GM18861 (cell line): Measurements from ENCODE around the gene KCNMA1.
A peak's percentile ranks its signal among the peaks of the same experiment; 100 is the strongest.

Experiments
- ATAC-seq: cut with Tn5 transposase; IDR thresholded peaks from one replicate; pipeline ENCODE4 v1.9.1; 2021; ENCODE audit not compliant: unreplicated experiment

KCNMA1 gene

DNA sequence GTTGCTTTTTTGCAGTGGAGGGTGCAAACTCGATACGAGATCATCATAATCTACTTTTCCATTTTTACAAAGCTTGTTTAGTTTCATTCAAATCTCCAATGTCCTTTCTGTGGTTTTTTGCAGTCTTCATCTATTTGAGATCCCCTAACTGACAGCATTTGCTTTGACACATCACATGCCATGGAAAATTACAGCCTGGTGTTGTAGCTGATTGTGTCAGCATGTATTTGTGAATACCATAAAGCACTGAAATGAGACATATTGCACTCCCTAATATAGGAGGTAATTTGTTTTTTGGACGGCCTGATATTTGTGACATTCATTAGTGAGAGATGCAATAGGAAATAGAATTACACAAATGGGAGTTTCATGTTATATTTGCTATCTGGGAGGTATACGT, 620.8 kb downstream of the KCNMA1 start:
- no peak for ATAC-seq

DNA sequence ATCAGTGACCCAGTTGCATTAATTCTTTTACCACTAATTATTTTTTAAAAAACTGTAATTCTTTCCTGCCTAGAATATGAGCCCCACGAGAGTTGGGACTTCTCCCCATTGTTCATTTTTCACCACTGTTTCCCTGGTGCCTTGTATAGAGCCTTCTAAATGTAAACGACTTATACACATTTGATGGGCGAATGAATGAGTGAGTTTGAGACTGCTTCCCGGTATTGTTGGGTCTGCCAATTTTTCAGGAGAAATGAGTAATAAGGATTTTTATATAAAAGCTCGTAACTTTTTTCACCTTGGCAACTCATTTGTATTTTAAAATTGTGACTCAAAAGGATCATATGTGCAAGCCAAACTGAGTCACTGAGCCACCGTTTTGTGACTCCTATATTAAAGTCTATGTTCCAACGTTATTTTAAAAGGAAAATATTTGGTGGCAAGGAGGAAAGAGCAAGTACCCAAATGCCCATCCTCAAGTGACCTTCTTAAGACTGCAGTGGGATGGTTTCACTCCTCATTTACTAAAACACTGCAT, 621.3 kb downstream of the KCNMA1 start:
- ATAC-seq, result no peak

DNA sequence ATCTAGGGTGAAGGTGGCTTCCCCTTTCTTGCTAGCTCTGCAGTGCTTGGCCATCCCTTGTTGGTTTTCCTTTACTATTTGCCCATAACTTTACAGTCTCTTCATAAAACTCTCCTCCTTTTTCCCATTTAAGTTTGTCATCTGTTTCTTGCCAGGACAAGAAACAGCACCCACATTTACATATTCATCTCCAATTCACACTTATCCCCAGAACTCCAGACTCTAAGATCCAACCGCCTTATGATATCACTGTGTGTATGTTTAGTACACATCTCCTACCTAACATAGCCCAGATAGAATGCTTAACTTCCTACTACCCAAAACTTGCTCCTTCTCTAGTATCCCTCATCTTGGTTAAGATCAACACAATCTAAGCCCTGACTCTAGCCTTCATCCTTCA, 622.2 kb downstream of the KCNMA1 start:
- ATAC-seq, result no peak

DNA sequence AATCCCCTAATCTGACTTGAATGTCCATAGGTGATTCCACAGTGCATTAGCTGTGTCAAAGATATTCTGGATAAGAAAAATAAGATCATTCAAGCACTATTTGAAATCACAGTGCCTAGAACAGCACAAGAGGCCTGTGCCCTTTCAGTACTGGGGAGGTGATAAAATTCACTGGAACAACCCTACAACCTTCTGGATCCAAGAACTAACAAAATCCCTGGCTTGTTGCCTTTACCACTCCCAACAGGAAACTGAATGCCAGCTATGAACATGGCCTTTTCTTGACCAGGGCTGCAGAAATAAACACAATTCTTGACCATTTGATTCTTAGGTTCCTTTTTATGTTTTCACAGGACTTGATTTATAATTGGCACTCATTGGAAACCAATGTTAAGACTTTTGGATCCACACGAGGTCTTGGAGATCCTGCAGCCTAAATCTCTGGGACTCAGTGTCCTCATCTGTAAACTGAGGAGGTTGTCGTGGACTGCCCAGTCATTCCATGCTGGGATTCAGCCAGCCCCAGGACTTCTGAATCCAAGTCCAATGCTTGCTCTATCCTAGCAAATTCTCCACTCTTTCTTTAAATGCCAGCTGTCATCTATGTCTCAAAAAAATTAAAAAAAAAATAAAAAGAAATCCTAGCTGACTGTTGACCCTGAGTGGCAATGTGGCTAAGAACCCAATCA, 624.7 kb downstream of the KCNMA1 start:
- no peak for ATAC-seq

DNA sequence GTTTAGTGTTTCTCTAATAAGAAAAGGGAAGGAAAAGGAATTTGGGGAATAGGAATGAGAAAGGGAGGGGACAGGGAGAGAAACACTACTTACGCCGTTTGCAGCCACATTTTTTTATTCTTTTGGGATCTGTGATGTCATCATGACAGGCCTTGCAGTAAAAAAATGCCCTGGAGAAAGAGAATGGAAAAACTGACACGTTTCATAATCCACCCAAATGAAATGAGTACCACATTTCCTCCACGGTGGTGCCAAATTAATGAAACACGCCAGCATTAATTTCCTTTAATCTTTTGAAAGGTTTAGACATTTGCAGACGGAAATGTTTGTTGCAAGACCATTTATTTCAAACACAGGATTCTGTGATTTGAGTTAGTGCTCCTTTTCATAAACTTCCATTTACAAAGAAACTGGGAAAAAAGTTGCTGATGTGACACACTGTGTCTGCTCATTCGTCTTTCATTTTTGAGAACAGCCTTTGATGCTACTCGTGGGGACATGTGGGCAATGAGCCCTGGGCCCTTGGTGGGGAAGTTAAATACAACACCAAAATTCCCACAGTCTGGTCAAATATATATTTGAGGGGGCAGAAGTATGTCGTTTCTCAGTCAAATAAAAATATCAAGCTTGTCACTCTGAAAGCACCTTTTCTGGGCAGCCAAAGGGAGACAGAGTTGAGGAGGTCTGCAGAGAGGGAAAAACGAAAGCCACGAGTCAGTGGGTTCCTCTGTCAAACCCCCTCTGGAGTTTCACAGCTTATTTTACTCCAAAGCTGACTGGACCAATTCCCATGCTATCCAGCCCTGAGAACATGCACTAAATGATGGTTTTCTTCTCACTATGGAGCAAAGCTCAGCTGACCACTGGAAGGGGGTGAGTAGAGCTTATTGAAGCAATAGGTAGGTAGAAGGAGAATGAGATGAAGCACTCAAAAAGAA, 625.5 kb downstream of the KCNMA1 start:
- ATAC-seq, result no peak

DNA sequence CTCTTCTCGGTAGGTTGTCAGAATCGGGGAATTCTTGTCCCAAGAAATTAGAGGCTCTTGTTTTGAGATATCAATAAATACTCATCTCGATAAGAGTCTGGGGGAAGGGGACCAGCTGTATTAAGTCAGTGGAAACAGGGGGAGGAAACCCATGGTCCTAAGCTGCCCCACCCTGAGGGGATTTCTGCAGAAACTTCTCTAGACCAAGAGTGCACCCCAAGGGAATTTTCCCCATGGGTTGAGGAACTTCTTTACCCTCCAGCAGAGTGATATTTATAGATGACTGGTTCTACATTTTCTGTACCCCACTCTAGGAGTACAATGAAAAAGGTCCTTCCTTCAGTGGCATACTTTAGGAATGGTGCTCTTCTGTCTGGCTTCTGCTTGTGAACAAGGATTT, 627.2 kb downstream of the KCNMA1 start:
- no peak for ATAC-seq

DNA sequence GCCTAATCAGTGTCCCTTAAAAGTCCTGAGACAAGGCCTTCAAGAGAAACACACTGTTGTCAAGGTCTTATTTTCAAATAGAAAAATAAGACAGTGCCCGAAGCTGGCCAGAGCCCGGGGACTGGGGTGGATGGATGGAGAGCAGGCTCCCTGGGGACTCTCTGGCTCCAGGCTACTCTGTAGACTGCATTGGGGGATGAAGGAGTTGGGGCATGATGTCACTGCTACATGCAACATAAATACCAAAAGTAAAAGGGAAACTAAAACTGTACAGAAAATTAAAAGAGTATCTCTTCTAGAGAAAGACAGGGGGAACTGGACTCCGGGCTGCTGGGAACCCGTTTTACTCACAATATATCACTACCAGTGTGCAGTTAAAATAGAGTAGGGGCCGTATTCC, 629.8 kb downstream of the KCNMA1 start:
- ATAC-seq, result peak; percentile 79

DNA sequence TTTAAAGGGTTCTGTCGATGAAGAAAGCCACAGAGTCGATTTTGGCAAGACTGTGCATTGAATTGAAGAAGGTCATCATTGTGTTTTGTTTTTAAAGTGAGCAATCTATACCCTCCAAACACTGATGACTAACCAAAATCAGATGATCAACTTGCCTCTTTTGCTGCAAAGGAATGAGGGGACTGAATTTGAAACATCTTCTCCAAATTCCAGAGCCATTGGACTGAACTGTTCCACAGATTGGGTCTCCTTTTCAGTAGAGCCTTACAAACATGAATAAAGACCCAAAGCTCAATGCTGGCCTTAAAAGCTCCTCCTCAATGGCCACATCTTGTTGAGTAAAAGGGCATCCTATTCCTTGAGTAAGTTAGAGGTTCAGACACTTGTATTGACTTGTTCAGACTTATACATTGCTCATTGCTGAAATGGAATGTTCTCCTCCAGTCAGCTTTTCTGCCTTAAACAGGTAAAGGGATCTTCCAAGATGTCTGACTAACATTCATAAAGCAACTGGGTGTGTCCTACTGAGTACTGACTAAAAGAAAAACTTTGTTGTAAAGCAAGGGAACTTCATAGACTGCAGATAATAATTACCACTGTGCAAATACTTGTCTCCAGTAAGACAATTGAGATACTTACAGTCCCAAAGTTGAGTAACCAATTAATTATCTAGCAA, 630.6 kb downstream of the KCNMA1 start:
- ATAC-seq, result no peak

DNA sequence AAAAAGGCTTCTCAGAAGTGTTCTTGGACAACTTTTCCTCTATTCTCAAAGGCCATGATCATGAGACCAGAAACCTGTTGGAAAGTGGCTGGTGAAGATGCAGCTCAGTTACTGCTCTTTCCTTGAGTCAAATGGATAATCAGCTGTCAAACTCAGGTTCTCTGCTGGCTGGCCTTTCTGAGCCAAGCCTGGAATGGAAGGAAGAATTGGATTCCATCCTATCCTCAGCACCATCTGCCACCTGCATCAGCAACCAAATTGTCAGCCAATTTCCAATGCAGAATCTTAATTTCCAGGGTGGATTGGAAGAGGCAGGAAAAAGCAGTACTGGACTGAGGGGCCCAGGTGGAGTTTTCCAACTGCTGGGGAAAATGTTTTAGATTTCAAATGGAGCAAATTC, 631.7 kb downstream of the KCNMA1 start:
- ATAC-seq, result no peak

DNA sequence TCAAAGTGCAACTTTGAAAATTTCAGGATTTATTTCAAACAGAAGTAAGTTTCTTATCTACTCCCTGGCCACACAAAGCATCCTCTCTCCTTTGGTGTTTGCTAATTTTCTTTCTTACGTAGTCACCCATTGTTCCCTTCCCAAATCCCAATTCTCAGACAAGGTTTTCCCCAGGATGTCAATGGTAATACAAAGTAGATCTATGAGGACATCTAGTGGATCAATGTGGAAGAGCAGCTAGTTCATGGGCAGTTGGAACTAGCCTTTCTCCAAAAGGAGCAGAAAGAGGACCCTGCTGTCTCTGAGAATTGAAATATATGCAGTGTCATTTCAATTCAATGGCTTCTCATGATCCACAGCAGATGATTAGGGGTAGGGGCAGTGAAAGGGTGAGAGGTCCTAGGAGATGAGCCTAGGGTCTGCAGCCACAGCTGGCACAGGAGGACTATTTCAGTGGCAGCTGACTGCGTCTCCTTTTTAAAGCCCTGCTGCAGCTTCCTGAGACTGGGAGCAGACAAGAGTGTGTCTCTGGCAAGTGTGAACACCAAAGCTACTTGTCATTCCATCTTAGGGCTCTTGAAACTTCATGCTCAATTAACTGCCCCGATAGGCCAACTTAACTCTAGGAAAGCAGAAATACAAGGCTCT, 632.6 kb downstream of the KCNMA1 start:
- no peak for ATAC-seq

DNA sequence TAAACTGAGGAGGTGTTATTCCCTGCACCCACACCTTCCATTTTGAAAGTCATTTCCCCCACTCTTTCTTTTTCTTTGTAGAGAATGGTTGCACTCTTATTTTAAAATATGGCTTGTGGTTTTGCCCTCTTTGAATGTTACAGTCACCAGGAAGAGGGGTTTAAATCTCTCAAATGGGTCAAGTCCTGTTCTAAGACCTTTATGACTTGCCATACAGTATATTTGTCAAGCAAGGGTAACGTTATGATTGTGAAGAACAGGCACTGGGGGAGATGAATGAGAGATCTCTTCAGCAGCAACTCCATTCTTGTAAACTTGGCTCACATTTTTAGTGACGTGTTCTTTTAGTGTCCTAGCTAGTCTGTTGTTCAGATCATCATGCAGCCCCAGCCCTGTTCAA, 634.7 kb downstream of the KCNMA1 start:
- ATAC-seq, result no peak

DNA sequence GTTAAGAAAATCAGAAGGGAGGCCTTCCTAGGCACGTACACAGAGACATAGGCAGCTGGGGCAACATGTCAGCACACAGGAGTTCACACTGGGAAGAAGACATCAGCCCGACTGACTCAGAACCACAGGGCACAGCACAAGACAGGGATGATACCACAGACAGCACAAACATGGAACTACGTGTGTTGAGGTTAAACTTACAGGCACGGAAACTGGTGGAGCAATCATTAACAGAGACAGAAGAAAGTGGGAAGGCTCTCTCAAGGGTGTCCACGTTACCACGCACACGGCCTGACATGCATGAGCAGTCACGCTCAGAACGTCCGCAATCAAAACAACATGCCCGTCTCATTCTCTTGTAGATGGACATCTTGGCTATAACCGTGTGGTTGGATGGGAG, 636.4 kb downstream of the KCNMA1 start:
- no peak for ATAC-seq

DNA sequence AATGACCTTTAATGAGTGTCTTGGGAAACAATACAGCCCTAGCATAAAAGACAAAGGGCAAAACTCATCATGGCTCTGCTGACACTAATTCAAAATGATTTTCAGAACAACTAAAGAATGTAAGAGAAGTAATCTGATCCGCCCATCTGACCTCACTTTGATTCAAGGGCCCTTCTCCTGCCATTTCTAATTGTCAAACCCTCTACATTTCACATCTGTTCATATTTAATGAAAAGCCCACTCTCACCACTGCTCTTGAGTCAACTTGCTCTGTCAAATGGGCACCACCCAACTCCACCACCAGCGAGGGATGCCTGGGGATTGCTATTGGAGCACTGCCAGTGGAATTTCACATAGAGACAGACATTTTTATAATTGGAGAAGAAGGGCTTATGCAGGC, 639.2 kb downstream of the KCNMA1 start:
- ATAC-seq, result no peak

DNA sequence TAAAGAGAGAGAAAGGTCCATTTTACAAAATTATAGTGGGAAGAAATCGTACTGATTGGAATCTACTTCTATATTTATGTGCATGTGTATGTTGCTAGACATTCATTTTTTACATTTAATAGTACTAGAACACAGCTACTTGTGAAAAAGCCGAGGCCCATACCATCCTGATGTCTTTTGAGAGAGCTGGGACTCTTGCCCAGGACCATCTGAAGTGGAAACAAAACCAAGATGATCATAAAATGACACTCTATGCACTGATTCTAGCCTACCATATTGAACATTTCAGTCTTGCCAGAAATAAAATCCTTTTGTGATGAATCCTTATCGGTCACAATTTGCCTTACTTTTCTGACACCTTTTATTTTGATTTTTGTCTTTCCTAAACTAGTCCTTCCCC, 640.0 kb downstream of the KCNMA1 start:
- no peak for ATAC-seq

DNA sequence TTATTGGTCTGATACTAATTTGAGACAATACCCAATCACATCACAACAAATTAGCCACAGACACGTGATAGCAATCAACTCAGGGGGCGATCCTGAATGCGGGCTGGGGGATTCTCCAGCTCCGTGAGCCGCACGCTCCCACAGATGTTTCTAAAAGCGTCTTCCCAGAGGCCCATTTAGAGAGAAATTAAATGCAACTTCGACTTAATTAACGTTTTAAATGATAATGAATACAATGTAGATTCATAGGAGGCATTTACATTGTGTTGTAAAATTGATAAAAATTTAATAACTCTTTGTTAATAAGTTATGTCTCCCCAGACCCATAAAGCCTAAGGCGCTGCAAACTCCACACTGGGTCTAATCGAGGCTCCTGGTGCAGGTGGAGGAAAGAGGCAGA, 642.6 kb downstream of the KCNMA1 start:
- ATAC-seq, result no peak

DNA sequence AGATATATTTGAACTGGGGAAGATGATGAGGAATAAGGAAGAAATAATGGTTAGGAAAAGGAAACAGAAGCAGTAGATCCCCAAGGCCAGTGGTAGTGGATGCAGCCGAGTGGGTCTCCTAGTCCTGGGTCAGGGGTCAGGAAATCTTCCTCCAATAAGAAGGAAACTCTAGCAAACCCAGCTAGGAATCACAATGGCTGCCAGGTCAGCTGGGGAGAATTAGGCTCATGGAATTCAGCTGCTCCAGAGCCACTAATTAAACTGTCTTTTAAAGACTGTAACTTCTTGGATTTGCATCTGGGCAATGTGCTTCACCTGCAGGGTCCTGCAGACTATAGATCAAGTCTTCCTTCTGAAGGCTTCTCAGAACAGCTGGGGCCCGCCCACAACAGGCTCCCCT, 644.4 kb downstream of the KCNMA1 start:
- ATAC-seq, result no peak

DNA sequence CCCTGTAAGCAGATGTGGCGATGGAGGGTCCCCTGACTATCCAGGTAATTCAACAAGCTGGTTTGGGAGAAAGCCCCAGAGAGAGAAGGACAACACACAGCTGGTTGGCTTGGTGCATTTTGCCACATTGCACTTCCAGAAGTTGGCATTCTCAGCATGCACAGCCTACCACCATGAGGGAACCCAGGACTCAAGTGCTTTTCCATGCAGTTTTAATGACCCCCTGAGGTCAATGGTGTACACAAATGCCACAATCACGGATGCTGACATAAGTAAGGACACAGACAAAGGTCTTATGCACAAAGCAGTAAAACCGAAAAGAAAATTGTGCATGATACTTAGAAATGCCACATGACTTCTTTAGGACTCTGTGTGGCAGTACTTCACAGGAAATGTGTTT, 645.1 kb downstream of the KCNMA1 start:
- ATAC-seq, result no peak

DNA sequence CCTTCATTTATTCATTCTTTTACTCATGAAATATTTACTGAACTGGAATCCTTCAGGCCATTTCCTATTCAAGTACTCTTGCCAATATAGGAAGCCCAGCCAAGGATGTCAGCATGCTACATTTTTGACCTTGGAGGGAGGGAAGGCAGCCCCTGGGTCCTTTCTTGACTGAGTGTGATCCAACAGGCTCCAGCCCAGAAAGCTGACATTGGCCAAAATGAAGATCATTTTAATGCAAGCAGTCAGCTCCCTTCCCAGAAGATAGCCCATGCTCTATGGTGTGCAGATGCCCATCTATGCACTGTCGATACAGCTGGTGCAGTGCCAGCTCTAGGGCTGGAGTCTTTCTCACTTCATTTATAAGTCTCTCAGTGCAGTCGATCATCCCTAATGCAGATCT, 646.0 kb downstream of the KCNMA1 start:
- no peak for ATAC-seq

DNA sequence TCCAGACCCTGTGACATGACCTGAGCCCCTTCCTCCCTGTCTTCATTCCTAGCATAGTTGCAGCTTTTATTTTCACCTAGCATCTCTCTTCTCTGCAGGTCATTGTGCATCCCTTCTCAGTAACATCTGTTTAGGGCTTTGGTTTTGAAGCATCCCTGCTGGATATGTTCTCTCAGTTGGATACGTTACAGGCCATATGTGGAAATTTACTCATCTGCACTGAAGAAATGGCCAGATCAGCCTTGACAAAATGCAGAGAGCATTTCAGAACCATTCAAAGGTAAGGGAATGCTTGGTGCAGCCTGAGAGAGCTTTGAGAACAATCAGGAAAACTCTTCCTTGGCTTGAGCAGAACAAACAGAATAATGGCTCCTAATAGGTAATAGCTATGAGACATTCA, 647.0 kb downstream of the KCNMA1 start:
- ATAC-seq, result no peak

DNA sequence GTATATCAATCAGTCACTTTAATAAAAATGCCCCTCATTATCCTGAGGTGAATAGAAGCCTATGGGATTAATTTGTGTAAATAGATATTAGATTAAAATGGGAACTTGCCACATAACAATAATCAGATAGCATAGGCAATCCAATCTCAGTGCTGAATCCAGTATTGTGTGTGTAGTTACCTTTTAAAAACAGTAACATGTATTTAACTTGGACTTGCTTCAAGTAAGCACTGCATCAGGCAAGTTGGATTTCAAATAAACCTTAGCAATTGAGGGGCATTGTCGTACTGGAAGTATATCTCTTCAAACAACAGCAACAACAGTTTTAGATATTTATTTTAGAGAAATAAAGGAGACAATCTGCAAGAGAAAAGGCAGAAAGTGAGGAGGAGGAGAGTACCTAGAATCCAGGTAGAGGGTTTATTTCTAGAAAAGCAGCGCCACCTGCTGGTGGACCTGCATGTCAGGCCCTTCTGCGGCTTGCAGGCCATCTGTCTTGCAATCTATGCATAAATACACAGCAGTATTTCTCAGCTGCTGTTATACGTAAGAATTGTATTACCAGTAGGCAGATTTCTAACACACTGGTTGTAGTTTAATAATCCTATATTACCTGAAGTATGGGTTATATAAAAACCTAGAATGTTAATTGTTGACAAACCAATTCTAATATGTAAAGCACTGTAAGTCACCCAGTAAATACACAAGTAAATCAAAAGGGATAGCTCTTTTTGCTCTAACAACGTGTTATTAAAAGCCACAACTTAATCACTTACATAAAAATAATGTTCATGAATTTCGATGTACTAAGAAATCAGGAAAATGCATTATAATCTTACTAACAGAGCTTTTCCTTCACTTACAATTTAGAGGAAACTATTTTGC, 652.8 kb downstream of the KCNMA1 start:
- ATAC-seq, result peak; percentile 91
